Ectodermal cell (in vitro differentiated cells): ENCODE results near the gene S100A13.
"Not testable (repeated sequence)": the region's sequence is repeated elsewhere in the genome, so short reads cannot be mapped to it uniquely, and the experiment has no call there.

Experiments used
- H3K27ac ChIP-seq: 2 replicates; pipeline ENCODE4 v1.7.0; 2013; ENCODE audit warnings: mild to moderate bottlenecking, low read depth, low read length; ENCODE audit not compliant: insufficient read depth, poor library complexity, severe bottlenecking
- H3K27me3 ChIP-seq: 2 replicates; pipeline ENCODE4 v1.7.0; 2013; ENCODE audit warnings: mild to moderate bottlenecking, low read length; ENCODE audit not compliant: insufficient read depth, control insufficient read depth, poor library complexity, severe bottlenecking
- H3K36me3 ChIP-seq: one replicate; pipeline ENCODE4 v1.7.0; 2013; ENCODE audit warnings: low read length; ENCODE audit not compliant: control insufficient read depth, insufficient read depth
- H3K4me1 ChIP-seq: one replicate; pipeline ENCODE4 v1.7.0; 2013; ENCODE audit warnings: low read length; ENCODE audit not compliant: control insufficient read depth, insufficient read depth
- H3K4me3 ChIP-seq: 2 replicates; pipeline ENCODE4 v1.7.0; 2013; ENCODE audit warnings: low read depth, low read length, control low read depth; ENCODE audit not compliant: insufficient read depth
- H3K9me3 ChIP-seq: 2 replicates; pipeline ENCODE4 v1.7.0; 2013; ENCODE audit warnings: mild to moderate bottlenecking, low read length, moderate library complexity; ENCODE audit not compliant: control insufficient read depth
- WGBS, 2 experiments: methylation state at CpG; one replicate each; pipeline ENCODE4 v1.1.7; 2013; ENCODE audit warnings: missing lambda C conversion rate in 2 of 2; 5-methylcytosine and 5-hydroxymethylcytosine counted together

Gene S100A13

DNA sequence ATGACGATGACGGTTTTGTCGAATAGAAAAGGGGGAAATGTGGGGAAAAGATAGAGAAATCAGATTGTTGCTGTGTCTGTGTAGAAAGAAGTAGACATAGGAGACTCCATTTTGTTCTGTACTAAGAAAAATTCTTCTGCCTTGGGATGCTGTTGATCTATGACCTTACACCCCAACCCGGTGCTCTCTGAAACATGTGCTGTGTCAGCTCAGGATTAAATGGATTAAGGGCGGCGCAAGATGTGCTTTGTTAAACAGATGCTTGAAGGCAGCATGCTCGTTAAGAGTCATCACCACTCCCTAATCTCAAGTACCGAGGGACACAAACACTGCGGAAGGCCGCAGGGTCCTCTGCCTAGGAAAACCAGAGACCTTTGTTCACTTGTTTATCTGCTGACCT, 51.8 kb downstream of the S100A13 start:
- H3K9me3 ChIP-seq, H3K36me3 ChIP-seq, H3K4me3 ChIP-seq, H3K27me3 ChIP-seq, H3K27ac ChIP-seq: not testable (repeated sequence)
- WGBS, 2 experiments, result 90 to 96% methylated on average over 6 of the region's 10 CpGs
- peaks cover 16% of the 10 kb centered on the region for H3K4me1 ChIP-seq

DNA sequence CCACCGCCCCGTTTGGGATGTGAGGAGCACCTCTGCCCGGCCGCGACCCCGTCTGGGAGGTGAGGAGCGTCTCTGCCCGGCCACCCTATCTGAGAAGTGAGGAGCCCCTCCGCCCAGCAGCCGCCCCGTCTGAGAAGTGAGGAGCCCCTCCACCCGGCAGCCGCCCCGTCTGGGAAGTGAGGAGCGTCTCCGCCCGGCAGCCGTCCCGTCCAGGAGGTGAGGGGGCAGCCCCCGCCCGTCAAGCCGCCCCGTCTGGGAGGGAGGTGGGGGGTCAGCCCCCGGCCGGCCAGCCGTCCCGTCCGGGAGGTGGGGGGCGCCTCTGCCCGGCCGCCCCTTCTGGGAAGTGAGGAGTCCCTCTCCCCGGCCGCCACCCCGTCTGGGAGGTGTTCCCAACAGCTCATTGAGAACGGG, 52.2 kb downstream of the S100A13 start:
- not testable (repeated sequence) for H3K4me3 ChIP-seq, H3K27ac ChIP-seq, H3K27me3 ChIP-seq, H3K36me3 ChIP-seq, H3K9me3 ChIP-seq
- 94% methylated on average over 35 of the region's 35 CpGs for WGBS, 2 experiments
- H3K4me1 ChIP-seq, result peaks cover 16% of the 10 kb centered on the region

GRCh38 chr1:153573351-153573750, 54.0 kb downstream of the S100A13 start:
- Histone ChIP-seq H3K27me3 (no peaks in the 10 kb centered on the region), H3K4me1 (peaks cover 5% of the 10 kb centered on the region), H3K9me3 (no peaks in the 10 kb centered on the region), H3K4me3 (no peak overlapping the region), H3K36me3 (no peaks in the 10 kb centered on the region), H3K27ac (no peak overlapping the region)
- WGBS, 2 experiments, result 91 to 93% methylated on average over 3 of the region's 3 CpGs

- Histone ChIP-seq H3K36me3 (no peaks in the 10 kb centered on the region), H3K27me3 (no peaks in the 10 kb centered on the region), H3K4me1 (peaks cover 8% of the 10 kb centered on the region), H3K27ac (no peak overlapping the region), H3K4me3 (no peak overlapping the region), H3K9me3 (no peaks in the 10 kb centered on the region)
- WGBS, 2 experiments, result 49 to 61% methylated on average over 3 of the region's 3 CpGs
Measured at GRCh38 chr1:153572569-153573015, 54.7 kb downstream of the S100A13 start.

- 88 to 92% methylated on average over 7 of the region's 7 CpGs for WGBS, 2 experiments
- Histone ChIP-seq H3K9me3 (no peaks in the 10 kb centered on the region), H3K36me3 (no peaks in the 10 kb centered on the region), H3K4me1 (peaks cover 13% of the 10 kb centered on the region), H3K4me3 (no peak overlapping the region), H3K27ac (no peak overlapping the region), H3K27me3 (no peaks in the 10 kb centered on the region)
Measured at GRCh38 chr1:153571706-153572105, 55.6 kb downstream of the S100A13 start.

DNA sequence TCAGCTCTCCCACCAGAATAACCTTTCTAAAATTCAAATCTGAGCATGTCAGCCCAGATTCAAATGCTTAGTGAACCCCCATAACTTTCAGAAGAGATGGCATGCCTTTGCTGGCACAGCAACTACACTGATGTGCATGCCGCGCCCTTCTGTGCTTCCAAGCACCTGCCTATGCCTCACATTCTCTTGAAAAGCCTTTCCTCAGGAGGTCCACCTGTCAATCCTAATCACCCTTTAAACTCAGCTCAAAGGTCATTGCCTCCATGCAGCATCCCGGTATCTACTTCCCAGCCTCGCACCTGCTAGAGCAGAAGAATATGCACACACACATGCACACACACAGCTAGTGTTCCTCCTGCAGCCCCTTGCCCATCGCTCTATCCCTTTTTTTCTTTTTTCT, 56.4 kb downstream of the S100A13 start:
- H3K27me3 ChIP-seq, result no peaks in the 10 kb centered on the region
- peaks cover 18% of the 10 kb centered on the region for H3K4me1 ChIP-seq
- WGBS, 2 experiments, result 91 to 95% methylated on average over 5 of the region's 5 CpGs
- no peaks in the 10 kb centered on the region for H3K36me3 ChIP-seq
- H3K27ac ChIP-seq, result no peak overlapping the region
- no peak overlapping the region for H3K4me3 ChIP-seq
- H3K9me3 ChIP-seq, result no peaks in the 10 kb centered on the region

DNA sequence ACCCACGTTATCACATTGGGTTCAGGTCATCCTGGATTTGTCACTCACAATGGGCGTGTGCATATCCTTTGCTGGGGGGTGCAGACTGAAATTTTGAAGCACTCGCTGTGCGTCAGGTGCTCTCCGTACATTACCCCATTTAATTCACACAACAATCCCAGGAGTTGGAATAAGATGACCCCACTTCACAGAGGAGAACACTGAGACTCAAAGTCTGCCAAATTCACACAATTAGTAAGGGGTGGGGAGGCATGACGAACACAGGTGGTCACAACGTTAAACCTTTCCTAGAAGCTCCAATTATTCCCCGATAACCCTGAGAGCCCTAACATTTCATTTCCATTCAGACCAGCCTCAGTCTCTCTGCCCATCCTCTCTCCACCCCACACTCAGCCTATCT, 57.8 kb downstream of the S100A13 start:
- WGBS, 2 experiments, result 92 to 95% methylated on average over 8 of the region's 8 CpGs
- peaks cover 18% of the 10 kb centered on the region for H3K4me1 ChIP-seq
- no peak overlapping the region for H3K27ac ChIP-seq
- no peaks in the 10 kb centered on the region for H3K27me3 ChIP-seq
- H3K36me3 ChIP-seq, result no peaks in the 10 kb centered on the region
- H3K9me3 ChIP-seq, result no peaks in the 10 kb centered on the region
- H3K4me3 ChIP-seq, result no peak overlapping the region
